Effector CD8-positive, alpha-beta T cell (primary cell): Measurements from ENCODE around the gene LGALS4.
"Not testable (repeated sequence)": the region's sequence is repeated elsewhere in the genome, so short reads cannot be mapped to it uniquely, and the experiment has no call there.

Source experiments
- DNase-seq: peaks from one replicate; lab custom pipeline; 2025; lab: John Stamatoyannopoulos, UW

LGALS4 gene

DNA sequence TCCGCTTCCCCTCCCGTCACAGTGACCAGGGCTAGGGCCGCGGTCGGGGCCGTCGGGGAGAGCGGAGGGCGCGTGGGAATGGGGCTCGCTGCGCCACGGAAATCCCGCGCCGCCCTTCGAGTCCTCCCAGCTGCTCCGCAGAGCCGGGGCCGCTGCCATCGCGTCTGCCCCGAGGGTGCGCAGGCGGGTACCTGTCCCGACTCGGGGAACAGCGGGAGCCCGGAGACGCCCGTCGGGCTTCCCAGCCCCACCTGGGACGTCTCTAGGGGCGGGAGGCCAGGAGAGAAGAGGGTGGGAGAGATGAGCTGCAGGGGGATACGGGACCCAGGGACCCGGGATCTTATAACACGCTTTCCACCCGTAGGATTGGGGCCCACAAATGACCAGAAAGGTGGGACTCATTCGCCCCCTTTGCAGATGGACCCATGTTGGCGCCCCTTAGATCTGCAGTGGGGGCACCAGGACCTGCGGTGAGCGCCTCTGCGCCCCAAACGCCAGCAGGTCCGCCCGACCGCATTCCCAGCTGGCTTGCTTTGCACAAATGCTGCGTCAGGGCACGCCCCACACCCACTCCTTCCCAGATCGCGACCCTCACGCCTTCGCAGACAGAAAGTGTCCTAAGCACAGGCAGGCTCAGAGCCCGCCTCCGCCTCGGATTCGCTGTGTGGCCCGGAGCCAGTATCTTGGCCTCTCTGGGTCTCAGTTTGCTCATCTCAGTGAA is 42.4 kb downstream of the LGALS4 start:
- DNase-seq, result not testable (repeated sequence)

- DNase-seq, result peak; percentile 84
Measured at GRCh38 chr19:38769635-38770211, 43.0 kb downstream of the LGALS4 start.

DNA sequence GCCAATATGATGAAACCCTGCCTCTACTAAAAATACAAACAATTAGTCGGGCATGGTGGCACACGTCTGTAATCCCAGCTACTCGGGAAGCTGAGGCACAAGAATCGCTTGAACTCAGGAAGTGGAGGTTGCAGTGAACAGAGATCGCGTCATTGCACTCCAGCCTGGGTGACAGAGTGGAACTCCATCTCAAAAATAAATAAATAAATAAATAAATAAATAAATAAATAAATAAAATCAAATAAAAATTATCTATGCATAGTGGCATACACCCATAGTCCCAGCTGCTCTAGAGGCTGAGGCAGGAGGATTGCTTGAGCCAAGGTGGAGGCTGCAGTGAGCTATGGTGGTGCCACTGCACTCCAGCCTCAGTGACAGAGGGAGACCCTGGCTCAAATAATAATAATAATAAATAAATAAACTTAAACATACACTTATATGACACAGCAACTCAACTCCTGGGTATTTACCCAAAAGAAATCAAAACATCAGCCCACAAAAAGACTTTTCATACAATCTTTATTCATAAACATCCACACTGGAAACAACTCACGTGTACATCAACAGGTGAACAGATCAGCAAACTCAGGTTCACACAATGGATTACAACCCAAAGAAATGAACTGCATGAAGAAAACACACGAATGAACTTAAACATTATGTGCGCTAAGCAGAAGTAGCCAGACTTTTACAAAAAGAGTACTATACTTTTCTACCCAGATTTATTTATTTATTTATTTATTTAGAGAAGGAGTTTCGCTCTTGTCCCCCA is 46.3 kb downstream of the LGALS4 start:
- no peak for DNase-seq

DNA sequence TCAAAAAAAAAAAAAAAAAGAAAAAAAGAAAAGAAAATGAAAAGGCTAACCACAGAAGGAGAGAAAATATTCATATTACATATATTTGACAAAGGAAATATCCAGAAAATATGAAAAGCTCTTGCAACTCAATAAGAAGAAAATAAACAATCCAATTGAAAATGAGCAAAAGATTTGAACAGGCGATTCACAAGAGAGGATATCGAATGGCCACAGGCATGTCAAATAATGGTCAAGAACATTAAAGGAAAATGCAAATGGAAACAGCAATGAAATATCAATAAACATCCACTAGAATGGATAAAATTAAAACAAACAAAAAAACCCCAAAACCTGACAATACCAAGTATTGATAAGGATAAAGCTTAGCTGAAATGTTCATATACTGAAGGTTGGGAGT is 47.5 kb downstream of the LGALS4 start:
- DNase-seq, result no peak

GRCh38 chr19:38763795-38764220 is 48.9 kb downstream of the LGALS4 start:
- no peak for DNase-seq

DNA sequence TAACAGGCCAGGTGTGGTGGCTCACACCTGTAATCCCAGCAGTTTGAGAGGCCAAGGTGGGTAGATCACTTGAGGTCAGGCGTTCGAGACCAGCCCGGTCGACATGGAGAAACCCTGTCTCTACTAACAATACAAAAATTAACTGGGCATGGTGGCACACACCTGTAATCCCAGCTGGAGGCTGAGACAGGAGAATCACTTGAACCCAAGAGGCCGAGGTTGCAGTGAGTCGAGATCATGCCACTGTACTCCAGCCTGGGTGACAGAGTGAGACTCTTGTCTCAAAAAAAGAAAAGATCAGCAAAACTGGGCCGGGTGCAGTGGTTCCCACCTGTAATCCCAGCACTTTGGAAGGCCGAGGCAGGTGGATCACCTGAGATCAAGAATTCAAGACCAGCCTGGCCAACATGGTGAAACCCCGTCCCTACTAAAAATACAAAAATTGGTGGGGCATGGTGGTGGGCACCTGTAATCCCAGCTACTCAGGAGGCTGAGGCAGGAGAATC is 50.8 kb downstream of the LGALS4 start:
- DNase-seq, result not testable (repeated sequence)

- not testable (repeated sequence) for DNase-seq
Measured at GRCh38 chr19:38760805-38761517, 51.8 kb downstream of the LGALS4 start.

DNA sequence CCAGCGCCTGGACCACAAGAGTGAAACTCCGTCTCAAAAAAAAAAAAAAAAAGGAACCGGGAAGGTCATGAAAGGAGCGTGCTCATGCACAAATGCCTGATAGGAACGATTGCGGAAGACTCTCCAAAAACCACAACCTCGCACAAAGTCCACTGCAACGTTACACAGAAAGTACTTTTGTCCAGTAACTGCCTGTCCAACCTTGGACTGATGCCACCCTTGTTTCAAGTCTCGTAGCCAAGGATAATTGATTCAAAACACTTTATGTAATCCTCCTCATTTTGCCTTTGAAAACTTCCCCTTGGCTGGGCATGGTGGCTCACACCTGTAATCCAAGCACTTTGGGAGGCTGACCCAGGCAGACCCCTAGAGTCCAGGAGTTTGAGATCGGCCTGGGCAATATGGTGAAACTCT is 53.1 kb downstream of the LGALS4 start:
- DNase-seq, result no peak

GRCh38 chr19:38754196-38754595 is 58.5 kb downstream of the LGALS4 start:
- not testable (repeated sequence) for DNase-seq

DNA sequence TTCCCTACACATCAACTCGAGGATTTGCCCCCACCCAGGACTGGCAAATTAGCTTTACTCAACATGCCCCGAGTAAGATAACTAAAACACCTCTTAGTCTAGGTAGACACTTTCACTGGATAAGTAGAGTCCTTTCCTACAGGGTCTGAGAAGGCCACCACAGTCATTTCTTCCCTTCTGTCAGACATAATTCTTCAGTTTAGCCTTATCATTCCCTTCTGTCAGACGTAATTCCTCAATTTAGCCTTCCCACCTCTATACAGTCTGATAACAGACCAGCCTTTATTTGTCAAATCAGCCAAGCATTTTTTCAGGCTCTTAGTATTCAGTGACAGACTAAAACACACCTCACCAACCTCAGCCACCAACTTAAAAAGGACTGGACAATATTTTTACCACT is 59.0 kb downstream of the LGALS4 start:
- not testable (repeated sequence) for DNase-seq
